HG02678 (cell line): ENCODE results near the gene ARF3.
A peak's percentile ranks its signal among the peaks of the same experiment; 100 is the strongest.

Source experiments
- ATAC-seq: cut with Tn5 transposase; IDR thresholded peaks from one replicate; pipeline ENCODE4 v1.9.1; 2021; ENCODE audit warnings: mild to moderate bottlenecking, moderate library complexity; ENCODE audit not compliant: unreplicated experiment

Gene ARF3

DNA sequence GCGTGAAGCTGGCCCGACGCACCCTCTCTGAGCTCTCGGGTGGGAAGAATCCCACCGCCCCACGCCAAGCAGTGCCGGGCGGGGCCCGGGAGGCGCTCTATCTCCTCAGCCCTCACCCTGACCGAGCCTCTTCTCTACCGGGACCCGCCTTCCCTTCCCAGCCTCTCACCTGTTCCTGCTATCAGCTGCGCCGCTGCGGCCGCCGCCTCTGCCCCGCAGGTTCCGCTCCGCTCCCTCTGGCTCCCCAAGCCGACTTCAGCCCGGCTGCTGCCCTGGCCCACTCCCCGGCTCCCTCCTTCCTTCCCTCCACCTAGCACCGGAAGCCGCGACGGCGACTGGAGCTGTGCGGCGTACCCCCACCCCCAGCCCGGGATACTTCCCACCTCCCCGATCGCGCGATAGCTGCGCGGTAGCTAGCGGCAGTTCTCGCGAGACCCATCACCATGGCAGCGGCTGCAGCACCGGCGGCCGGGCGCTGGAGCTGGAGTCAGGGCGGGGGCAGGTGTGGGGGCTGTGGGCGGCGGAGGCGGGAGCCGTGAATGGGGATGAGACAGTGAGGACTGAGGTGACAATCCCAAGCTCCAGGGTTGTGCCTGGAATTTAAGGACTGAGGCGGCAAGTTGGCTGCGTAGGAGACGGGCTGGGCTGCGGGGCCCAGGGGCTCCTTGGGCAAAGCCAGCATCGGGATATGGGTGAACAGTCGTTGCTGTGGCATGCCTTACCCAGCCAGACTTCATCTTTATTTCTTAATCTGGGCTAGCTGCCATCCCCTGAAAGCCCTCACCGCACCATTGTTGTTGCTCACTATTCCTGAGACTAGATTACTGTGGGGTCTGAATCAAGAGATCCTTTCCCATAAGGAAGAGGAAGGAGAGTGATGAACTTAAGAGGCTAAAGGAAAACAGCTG, at the start of gene ARF3:
ARF3 (minus strand) TSS at position 347 of the 908 bp plus-strand sequence. CDS start 16,392 bp downstream, outside the sequence.
- peak; percentile 92 for ATAC-seq

DNA sequence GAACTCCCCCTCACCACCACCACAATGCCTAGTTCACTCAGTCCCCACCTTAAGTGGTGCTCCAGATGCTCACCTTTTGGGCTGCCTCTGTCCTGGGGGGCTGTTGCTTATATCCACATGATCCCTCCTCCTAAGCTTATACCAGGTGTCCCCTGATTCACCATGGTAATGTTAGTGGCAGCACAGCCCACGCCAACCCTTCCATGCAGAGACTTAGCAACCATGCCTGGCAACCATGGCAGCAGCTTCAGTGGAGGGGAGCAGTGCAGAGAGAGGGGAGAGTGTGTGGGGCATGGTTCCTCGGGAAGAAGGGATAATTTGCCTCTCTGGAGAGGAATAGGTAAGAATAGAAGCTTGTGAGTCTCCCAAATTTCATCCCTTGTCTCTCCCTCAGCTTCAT, 43.1 kb upstream of the ARF3 start:
- no peak for ATAC-seq

DNA sequence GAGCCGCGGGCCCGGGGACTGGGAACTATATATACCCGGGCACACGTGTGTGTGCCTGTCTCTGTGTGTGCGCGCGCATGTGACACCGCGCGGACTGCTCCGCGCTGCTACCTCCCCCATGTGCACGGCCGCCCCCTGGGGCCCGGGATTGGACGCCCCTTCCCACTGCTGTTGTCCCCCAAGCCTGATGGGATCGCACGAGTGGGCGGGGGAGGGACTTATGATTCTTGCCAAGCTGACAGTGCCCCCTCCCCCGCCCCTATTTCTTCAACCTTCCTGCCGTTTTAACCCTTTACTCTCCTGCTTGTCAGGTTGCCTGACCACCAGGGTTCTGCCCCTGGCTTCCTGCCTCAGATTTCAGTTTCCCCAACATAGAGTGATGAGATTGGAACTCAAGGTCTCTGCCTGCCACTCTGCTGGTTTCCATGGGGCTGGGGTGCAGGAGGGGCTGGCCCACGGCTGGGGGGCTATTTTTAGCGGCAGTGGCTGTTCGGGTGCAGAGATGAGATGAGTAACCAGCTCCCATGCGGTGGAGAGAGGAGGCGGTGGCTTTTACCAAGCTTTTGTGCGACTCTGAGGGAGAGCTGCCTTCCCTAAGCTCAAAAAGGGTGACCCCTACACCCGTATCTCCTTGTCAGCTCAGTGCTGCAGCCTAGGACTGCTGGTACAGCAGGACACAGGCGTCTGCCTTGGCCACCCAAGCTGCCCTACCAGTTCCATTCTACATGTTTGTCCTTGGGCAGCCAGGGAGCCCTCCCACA, 42.3 kb upstream of the ARF3 start, which contains the start of gene DDN:
DDN (minus strand) TSS at position 5 of the 761 bp plus-strand sequence. CDS start 88 bp downstream, outside the sequence.
- ATAC-seq = peak; percentile 35

DNA sequence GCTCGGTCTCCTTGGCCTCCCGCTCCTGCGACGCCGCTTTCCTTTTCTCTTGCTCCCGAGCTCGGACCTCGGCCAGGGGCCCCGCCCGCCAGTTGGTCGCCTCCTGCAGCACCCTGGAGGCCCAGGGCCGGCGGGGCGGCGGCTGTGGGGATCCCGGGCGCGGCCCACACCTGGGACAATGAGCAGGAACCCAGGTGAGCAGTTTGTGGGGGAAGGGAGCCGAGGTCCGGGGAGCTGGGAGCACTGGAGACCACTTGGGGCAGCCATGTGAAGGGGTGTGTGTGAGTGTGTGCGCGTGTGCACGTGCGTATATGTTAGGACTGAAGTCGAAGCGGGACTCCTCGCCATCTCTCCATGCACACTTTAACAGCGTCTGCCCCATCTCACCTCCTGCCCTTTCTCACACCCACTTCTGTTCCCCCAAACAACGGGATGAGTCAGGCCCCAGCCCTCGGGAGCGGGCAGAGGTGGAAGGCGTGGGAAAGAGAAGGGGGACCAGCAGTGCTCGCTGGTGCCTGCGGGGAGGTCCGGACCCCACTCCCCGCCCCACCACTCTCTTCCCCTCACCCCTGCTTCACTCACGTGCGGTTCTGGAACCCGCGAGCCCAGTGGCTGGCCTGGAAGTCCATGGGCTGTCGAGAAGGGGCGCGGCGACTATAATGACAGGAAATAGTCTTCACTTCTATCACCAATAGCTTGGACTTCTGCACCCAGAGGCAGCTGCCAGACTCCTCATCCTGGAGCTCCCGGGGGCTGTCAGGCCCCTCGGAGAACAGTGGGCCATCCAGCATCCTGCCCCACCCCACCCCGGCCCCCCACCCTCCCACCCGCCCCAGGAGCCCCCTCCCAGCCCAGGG, 41.4 kb upstream of the ARF3 start:
- ATAC-seq = peak; percentile 2

DNA sequence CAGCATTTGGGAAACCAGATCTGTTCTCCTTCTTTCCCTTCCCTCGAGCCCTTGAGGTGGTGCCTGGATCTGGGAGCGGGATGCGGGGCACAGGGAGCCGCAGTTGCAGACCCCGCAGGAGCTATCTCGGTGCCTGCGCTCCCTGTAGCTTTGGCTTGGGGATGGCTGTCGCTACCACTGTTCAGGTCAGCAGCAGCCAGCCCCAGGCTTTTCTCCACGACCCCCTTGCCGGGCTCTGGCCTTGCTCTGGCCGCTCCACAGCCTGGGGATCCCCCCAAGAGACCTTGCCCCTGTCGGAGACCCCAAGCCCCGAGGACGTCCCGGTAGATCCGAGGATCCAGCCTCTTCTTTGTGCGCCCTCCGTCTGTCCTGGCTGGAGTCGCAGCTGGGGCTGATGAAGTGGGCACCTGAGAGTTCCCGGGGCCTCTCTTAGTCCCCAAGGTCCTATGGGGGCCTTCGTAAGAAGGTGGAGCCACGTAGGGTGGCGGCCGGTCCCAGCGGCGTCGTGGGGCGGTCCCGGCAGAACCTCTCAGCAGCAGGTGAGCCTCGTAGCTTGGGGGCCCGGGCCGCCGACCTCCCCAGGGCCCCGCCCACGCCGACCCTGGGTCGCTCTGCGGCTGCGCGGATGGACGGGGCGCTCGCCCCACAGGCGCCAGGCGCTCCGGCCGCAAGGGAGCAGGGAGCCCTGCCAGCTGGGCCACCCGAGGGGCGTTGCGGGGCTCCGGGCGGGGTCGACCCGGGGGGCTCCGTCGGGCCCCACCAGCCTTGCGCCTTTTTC, 40.6 kb upstream of the ARF3 start:
- peak; percentile 36 for ATAC-seq

DNA sequence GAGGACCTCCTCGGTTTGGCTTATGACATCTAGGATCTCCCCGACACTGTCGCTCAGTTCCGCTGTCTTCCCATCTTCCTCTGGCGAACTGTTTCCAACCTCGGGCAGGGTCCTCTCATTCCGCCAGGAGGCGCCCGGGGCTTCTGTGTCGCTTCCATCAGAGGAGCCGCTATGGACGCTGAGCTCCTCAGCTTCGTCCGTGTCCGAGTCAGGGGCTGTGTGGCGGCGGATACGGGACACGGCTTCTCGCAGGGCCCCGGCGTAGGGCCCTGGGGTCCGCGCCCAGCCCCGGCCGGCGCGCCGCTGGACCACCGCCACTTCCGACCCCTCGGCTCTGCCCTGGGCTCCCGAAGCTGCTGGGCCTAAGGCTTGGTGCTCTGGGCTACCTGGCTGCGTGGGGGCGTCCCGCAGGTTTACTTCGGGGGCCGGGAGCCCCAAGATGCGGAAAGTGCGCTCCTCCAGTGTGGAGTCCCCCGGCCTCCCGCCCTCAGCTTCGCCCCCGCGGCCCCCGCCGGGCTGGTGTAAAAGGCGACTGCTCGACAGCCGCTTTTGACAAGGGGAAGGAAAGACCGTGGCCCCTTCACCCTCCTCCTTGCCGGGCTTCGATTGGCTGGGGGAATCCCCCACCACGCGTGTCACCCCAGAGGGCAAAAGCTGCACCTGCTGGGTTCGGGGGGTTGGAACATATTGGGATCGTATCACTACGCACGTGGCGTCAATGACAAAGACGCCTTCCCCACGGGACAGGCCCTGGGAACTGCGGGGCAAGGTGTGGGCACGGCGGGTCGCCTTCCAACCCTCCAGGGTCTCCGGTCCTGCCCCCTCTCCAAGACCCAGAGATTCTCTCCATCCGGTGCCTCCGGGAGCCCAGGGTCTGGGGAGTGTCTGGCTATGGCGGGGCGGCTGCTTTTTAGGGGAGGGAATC, 39.8 kb upstream of the ARF3 start:
- no peak for ATAC-seq

DNA sequence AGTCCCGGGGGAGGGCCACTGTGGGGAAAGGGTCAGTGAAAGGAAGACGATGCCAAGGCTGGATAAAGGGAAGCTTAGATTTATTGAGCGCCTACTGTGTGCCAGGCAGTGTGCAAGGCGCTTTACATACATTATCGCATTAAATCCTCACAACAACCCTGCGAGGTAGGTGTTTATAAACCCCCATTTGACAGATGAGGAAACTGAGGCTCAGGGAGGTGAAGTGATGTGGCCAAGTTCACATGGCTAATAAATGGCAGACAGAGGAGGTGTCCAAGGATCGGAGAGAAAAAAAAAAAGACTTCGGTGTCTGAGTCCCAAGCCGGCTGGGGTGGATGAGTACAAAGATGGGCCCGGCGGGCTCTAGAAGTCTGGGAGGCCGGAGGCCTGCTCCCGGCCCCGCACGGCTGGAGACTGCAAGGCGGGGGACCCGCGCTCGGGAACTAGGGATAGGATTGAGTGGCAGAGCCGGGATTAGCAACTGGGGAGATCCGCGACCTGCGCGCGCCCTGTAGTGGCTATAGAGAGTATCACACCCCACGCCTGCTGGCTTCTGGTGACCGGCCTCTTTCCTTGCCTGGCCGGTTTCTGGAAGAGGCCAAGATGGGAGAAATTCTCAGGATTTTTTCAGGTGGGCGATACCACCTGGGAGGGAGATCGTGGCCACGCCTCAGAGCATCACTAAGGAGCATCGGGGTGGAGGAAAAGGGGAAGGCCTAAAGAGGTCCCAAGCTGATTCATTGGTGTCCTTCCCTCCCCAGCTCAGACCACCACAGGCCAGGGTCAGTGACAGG, 38.0 kb upstream of the ARF3 start:
- ATAC-seq = peak; percentile 37

DNA sequence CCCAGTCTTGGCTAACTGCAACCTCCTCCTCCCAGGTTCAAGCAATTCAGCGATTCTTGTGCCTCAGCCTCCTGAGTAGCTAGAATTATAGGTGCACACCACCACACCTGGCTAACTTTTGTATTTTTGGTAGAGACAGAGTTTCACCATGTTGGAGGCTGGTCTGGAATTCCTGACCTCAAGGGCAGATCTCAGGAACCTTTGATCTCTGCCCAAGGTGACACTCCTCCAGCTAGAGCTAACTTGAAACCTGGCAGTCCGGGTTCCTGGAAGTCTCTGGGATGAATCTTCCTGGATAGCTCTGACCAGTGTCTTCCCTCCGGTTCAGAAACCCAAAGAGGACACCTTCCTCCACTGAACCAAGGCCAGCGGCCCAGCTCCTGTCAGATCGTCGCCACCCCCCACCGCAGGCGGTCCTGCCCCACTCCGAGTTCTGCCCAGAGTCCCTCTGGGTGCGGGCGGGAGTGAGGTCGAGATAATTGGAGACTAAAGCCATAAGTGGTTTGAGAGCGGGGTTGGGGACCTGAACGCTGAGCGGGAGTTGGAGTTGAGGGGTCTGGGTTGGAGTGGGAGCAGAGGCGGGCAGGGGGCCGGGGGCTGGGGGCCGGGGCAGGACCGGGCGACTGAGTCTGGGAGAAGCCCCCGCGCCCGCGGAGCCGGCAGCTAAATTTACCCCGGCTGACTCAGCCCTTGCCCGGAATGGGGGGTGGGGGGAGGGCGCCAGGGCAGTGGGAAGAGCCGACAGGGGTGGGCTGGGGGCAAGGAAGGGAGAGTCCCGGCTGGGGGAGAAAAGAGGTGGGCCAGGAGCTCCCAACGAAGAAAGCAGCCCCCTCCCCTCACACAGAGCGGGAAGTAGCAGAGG, 37.2 kb upstream of the ARF3 start:
- ATAC-seq = no peak

DNA sequence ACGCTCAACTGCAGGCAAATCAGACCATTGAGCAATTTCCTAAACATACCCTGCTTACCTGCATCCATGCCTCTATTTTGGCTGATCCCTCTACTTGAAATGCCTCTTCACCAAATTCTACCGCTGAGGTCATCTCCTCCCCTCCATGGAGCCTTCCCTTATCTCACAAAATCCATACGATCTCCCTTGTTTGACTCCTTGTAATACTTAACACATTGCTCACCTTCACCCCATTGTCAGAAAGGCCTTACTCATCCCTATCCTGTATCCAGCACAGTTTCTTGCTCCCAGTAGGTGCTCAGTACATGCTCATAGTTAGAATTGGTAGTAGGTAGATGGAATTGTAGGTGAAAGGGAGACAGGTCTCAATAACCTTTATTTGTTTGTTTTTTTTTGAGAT, 36.5 kb upstream of the ARF3 start:
- no peak for ATAC-seq

DNA sequence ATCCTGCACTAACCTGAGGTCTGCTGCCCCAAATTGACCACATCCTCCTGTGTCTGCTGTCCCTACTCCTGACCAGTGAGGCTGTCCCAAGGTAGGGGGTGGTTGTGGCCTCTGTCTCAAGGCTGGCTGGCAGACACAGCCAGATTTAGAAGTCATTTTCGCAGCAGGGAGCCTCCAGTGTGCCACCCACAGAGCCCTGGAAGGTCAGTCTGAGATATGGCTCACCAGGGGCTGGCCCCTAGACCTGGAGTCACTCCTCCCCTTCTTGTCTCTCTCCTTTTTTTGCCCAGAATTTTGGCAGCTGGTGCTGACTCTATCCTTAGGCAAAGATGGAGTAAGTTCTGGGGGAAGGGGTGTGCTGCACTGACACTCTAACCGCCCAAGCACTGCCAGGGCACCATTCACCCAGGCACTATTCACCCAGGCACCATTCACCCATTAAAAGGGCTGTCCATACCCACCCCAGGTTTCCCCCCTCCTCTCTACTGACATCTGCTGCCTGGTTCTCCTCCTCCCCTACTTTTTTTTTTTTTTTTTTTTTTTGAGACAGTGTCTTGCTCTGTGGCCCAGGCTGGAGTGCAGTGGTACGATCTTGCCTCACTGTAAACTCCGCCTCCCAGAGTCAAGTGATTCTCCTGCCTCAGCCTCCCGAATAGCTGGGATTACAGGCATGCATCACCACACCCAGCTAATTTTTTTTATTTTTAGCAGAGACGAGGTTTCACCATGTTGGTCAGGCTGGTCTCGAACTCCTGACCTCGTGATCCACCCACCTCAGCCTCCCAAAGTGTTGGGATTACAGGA, 34.2 kb upstream of the ARF3 start:
- ATAC-seq = no peak

DNA sequence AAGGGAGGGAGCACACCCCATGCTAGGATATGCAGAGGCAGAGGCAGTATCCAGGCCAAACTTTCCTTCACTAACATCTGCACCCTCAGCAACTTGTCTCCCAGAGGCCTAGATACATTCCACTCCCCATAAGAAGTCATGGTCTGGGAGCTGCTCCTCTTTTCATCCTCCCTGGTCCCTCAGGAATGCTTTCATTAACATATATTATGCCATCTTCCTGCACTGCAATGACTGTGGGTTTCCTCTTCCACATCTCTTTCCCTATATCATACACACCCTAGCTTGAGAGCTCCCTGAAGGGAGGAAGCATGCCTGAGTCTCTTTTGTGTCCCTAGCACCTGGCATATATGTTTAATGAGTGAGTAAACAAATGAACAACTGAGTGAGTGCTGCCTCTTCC, 33.3 kb upstream of the ARF3 start:
- no peak for ATAC-seq

DNA sequence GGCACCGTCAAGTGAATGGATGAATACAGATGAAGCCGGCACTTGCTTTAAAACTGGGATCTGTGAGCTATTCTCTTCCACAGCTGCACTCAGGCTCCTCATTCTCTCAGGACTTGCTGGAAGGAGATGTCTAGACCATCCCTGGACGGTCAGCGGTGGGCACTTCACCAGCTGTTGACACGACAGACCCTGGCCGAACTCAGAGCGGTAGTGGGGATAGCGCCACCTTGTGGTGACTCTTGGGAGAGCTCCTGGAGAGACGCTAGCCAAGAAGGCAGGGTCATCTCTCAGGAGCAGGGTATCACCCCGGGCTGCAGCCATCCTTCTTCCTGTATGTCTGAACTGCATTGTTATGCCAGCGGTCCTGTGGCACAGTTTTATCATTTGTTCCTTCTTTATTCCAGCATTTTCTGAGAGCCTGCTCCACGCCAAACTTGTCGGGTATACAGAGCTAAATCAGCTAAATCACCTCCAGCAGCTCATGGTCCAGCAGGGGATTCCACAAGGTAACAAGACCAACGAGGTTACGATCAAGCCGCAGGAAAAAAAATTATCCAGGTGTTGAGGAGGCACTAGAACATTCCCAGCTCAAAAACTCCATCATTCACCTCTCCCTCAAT, 30.9 kb upstream of the ARF3 start:
- no peak for ATAC-seq

DNA sequence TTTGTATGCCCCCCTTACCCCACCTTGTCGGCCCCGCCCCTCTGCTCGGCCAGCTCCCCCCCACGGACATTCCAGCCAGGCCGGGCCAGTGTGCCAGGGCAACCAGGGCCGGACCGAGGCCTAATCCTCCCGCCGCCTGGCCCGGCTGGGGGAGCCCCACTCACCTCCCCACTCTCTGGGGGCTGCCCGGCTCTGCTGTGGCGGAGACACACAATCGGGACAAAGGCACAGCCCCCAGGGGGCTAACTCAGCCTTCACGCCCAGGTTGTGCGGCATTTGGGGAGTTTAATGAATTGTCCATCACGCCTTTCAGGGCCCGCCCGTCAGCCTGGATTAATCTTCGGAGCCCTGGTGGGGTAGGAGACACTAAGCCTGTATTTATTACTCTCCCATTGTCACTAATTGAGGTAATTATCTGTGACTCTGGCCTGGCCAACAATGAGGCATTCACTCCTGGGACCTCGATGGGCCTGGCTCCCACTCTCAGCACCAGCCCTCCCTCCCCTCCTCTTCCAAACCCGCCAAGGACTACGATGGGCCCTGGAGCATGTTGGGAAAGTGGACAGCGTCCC, 29.5 kb upstream of the ARF3 start:
- no peak for ATAC-seq

DNA sequence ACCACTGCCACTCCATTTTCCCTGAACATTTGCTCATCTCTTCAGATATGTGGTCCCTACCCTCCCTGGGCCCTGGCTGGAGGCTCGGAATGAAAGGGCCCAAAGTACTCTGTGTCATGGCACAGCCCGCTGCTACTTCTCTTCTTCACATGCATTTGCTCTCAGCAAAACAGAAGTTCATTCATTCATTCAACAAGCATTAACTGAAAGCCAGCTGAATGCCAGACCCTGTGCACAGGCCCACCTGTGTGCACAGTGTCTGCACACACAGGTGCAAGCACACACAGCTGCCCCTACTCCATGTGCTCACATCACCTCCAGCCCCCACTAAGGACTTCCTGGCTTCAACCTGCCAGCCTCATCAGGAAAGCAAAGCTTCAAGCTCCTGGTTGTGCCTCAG, 28.6 kb upstream of the ARF3 start:
- ATAC-seq = no peak

DNA sequence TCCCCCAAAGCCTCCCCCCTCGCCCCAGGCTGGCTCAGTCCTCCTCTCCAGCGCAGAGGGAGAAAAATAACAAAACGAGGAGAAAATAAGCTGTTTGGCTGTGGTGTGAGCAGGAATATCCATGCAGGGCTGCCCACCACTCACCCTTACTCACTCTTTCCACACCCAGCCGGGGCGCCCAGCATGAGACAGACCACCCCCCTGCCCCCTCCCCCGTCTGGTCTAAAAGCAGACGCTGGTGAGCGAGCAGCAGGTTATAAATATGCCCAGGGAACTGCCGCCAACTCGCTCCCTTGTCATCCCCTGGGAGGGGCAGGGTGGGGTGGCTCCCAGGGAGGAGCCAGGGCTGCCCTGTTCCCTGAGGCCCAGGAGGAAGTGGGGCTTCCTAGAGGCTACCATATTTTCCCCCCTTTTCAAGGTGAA, 28.2 kb upstream of the ARF3 start:
- no peak for ATAC-seq
